Esophagus squamous epithelium (tissue), 4 donors: Measurements from ENCODE around the gene TMEM30B.

ENCODE experiments used
- CTCF ChIP-seq, 6 experiments: fragments of 450-650 bp in 4 of 6; fragments of 200-600 bp in 2 of 6; sonication (generic) in 2 of 6; IDR thresholded peaks; one replicate each; pipeline ENCODE4 v1.5.1; 2016 to 2019; ENCODE audit warnings: antibody characterized with exemption in 6 of 6, mild to moderate bottlenecking in 4 of 6, moderate library complexity in 4 of 6
- POLR2A ChIP-seq, 4 donors: fragments of 450-650 bp; IDR thresholded peaks; one replicate each; pipeline ENCODE4 v1.6.1; 2017; ENCODE audit warnings: antibody characterized with exemption in 4 of 4, mild to moderate bottlenecking in 4 of 4, moderate library complexity in 3 of 4

DNA sequence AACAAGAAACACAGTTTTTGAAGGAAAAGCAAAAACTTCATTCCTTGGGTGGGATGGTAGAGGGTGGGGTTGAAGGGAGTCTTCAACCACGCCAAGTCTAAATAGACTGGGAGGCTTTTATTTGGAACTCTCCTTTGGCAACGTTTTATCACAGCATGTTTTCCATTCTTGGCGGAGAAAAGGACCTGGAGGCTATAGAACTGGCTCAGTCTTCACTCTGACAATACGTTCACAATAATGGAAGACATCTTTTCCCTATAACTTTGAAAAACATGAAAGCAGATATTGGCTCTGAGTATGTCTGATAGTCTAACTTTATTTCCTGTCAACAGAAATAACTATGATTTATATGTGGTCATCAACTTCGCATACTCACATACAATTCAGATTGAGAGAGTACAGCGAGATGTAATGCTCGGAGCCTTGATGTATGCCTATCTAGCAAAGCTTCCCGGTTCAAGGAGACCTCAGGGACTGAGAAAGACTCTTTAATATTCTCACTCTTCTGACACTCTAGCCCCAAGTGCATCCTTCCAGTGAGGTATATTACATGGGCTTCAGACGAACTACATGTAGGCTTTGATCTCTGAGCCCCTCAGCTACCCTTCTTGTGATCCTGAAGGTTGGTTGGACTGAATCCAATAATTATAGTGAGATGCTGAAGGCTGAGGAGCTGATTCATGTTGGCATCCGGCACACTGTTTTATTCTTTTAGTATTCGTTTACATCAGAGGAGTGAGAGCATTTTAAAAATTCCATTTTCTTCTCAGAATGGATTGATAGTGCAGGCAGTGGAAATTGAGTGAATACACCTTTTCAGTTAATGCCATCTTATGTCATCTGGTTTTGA is 14.0 kb downstream of the TMEM30B start:
- TF ChIP-seq POLR2A (IDR thresholded peaks at IDR 0.05) (no peak), CTCF (IDR thresholded peaks at IDR 0.05) (no peak)
